ENCODE results near the gene FBXL7. TPM values are rescaled to one million over a fixed set of nuclear protein-coding genes. Genes with fewer than 3 reads are reported as not detected.

The FBXL7 gene
- total and polyA plus RNA-seq, 8 donors: 0.35 to 2.4 (median 1.2) TPM

DNA sequence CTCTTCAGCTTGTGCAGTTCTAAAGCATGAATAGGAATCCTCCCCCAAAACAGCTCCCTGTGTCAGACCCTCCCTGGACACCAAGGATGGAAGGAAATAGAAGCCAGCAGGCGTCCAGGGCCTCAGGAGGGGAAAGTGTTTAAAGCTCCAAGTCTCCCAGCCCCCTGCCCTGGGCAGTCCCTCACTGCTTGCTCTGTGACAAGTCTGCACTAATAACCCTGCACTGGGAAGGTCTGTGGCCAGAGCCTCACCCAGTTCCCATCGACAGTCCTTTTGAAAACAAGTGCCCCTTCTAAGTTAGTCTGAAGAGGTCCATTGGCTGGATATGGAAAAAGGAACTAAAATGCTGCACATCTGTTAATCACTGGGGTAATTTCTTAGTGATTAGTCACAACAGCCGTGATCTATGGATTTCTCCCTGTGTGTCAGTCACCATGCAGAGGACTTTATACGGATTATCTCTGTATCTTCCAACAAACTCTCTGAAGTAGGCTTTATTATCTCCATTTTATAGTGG is 195.3 kb downstream of the FBXL7 start:
- intact Hi-C loops (cut with DNase I): no loop called here
- Histone ChIP-seq H3K27ac (peak overlapping the region in 1 of 4 donors; percentile 12), H3K27me3 (no peaks in the 10 kb centered on the region), H3K9me3 (no peaks in the 10 kb centered on the region), H3K36me3 (no peaks in the 10 kb centered on the region), H3K4me1 (no peaks in the 10 kb centered on the region), H3K4me3 (no peak overlapping the region)
- no peak for DNase-seq
- TF ChIP-seq, protein P1, sequence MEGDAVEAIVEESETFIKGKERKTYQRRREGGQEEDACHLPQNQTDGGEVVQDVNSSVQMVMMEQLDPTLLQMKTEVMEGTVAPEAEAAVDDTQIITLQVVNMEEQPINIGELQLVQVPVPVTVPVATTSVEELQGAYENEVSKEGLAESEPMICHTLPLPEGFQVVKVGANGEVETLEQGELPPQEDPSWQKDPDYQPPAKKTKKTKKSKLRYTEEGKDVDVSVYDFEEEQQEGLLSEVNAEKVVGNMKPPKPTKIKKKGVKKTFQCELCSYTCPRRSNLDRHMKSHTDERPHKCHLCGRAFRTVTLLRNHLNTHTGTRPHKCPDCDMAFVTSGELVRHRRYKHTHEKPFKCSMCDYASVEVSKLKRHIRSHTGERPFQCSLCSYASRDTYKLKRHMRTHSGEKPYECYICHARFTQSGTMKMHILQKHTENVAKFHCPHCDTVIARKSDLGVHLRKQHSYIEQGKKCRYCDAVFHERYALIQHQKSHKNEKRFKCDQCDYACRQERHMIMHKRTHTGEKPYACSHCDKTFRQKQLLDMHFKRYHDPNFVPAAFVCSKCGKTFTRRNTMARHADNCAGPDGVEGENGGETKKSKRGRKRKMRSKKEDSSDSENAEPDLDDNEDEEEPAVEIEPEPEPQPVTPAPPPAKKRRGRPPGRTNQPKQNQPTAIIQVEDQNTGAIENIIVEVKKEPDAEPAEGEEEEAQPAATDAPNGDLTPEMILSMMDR (IDR thresholded peaks at IDR 0.05): no peak
- ATAC-seq: no peak
- no peak for FAIRE-seq
- WGBS, 2 donors: 36 to 38% methylated on average over 4 of the region's 4 CpGs

DNA sequence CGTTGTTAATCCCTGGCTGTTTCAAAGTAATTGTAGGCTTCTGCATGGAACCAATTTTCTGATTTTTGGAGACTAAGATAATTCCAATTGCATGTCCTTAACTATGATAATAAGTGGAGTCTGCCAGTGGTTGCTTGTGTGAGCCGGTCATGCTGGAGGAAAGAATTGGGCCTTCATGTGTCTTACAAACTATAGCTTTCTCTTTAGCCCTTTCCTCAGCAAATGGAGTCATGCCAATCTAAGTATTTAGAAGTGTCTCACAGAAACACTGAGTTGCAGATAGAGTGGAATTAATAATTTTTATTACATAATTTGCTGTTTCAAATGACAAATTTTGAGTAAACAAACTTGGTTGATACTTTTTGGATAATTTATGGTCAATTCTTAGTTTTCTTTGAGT is 200.4 kb downstream of the FBXL7 start:
- 77 to 88% methylated on average over 2 of the region's 2 CpGs for WGBS, 2 donors
- FAIRE-seq: no peak
- Histone ChIP-seq H3K4me3 (no peak overlapping the region), H3K27ac (no peak overlapping the region), H3K4me1 (no peaks in the 10 kb centered on the region), H3K36me3 (no peaks in the 10 kb centered on the region), H3K27me3 (no peaks in the 10 kb centered on the region), H3K9me3 (no peaks in the 10 kb centered on the region)
- no peak for DNase-seq
- intact Hi-C loops (cut with DNase I): no loop called here
- ATAC-seq: no peak
- TF ChIP-seq, protein P1 (IDR thresholded peaks at IDR 0.05): no peak

DNA sequence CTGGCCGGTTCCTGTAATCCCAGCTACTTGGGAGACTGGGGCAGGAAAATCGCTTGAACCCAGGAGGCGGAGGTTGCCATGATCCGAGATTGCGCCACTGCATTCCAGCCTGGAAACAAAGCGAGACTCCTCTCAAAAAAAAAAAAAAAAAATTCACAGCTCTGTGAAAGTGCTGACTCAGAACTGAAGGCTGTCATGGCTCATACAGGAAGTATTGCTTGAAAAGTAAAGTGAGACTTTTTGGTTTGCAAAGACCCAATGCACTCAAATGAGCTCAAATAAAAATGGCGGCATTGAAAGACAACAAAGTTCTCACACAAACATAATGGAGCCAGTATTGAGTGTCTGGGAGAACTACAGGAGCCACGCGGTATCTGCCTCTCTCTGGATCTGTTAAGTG is 202.1 kb downstream of the FBXL7 start:
- FAIRE-seq (no peak), ATAC-seq (no peak), DNase-seq (no peak)
- Histone ChIP-seq H3K27ac (no peak overlapping the region), H3K36me3 (no peaks in the 10 kb centered on the region), H3K4me3 (no peak overlapping the region), H3K9me3 (no peaks in the 10 kb centered on the region), H3K4me1 (no peaks in the 10 kb centered on the region), H3K27me3 (no peaks in the 10 kb centered on the region)
- TF ChIP-seq, protein P1 (IDR thresholded peaks at IDR 0.05): no peak
- intact Hi-C loops (cut with DNase I): no loop called here
- 82 to 90% methylated on average over 9 of the region's 9 CpGs for WGBS, 2 donors

DNA sequence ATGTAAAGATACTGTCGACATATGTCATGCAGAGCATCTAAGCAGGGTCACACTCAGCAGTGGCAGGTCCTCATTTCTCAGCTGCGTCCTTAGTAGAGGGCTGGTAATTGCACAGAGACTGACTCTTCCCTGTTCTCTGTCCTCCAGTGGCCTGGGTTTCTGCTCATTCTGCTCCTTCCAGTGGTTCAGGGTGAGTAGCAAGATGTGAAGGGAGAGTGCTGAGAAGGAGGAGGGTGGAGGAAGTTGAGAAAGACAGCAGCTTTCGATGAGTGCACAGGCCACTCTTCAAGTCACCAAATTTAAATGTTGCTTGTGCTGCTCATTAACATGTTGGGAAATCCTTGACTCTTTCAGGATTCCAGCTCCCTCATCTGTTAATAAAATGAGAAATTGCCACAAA is 203.9 kb downstream of the FBXL7 start:
- 45 to 72% methylated on average over 3 of the region's 3 CpGs for WGBS, 2 donors
- DNase-seq (no peak), FAIRE-seq (no peak), ATAC-seq (no peak)
- no peaks in the 10 kb centered on the region for H3K27me3 ChIP-seq
- no peak overlapping the region for H3K4me3 ChIP-seq
- H3K9me3 ChIP-seq: no peaks in the 10 kb centered on the region
- TF ChIP-seq, protein P1 (IDR thresholded peaks at IDR 0.05): no peak
- H3K4me1 ChIP-seq: no peaks in the 10 kb centered on the region
- H3K27ac ChIP-seq: no peak overlapping the region
- intact Hi-C loops (cut with DNase I): no loop called here
- no peaks in the 10 kb centered on the region for H3K36me3 ChIP-seq

DNA sequence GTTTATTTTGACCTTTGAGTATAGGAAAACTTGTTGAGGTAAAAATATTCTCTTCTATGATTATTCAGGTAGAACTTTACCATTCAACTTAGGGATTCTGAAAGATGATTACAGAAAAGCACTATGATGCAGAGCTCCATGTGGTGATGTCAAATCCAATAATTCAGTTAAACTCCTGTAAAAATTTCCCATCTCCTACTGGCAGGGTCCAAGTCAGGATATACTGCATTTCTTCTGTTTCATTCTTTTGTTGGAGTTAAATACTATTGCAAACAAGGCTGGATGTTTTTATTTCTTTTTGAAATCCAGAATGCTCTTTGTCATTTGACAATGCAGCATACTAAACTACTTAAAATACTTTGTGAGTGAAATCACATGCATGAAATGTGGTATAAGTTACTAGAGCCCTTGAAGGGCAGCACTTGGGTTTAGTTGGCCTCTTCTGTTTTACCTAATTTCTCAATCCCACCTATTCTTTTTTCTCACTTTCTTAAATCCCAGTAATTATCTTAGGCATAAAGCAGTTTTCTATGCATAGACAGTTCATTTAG is 204.5 kb downstream of the FBXL7 start:
- H3K27ac ChIP-seq: no peak overlapping the region
- no peaks in the 10 kb centered on the region for H3K27me3 ChIP-seq
- FAIRE-seq (no peak), DNase-seq (no peak), ATAC-seq (no peak)
- H3K4me3 ChIP-seq: no peak overlapping the region
- TF ChIP-seq, protein P1 (IDR thresholded peaks at IDR 0.05): no peak
- H3K4me1 ChIP-seq: no peaks in the 10 kb centered on the region
- no peaks in the 10 kb centered on the region for H3K36me3 ChIP-seq
- intact Hi-C loops (cut with DNase I): no loop called here
- H3K9me3 ChIP-seq: no peaks in the 10 kb centered on the region
